GM19463 (cell line): ENCODE data around the gene SECISBP2.

Experiments used
- ATAC-seq: cut with Tn5 transposase; IDR thresholded peaks from one replicate; pipeline ENCODE4 v1.9.1; 2021; ENCODE audit warnings: mild to moderate bottlenecking, moderate library complexity; ENCODE audit not compliant: unreplicated experiment

The SECISBP2 gene

GRCh38 chr9:89346696-89347095 lies 28.4 kb downstream of the SECISBP2 start:
- no peak for ATAC-seq

- ATAC-seq: no peak
Measured at GRCh38 chr9:89347651-89348050, 29.4 kb downstream of the SECISBP2 start.

- no peak for ATAC-seq
Measured at GRCh38 chr9:89349607-89350006, 31.3 kb downstream of the SECISBP2 start.

GRCh38 chr9:89350988-89351557 lies 32.8 kb downstream of the SECISBP2 start:
- no peak for ATAC-seq

GRCh38 chr9:89351584-89352300 lies 33.4 kb downstream of the SECISBP2 start:
- ATAC-seq: no peak

- no peak for ATAC-seq
Measured at GRCh38 chr9:89352451-89352850, 34.2 kb downstream of the SECISBP2 start.

- ATAC-seq: no peak
Measured at GRCh38 chr9:89352874-89353649, 34.8 kb downstream of the SECISBP2 start.

- ATAC-seq: no peak
Measured at GRCh38 chr9:89353989-89354388, 35.7 kb downstream of the SECISBP2 start.

GRCh38 chr9:89354471-89354870 lies 36.2 kb downstream of the SECISBP2 start:
- ATAC-seq: no peak

GRCh38 chr9:89356782-89357181 lies 38.5 kb downstream of the SECISBP2 start:
- ATAC-seq: no peak

- no peak for ATAC-seq
Measured at GRCh38 chr9:89357331-89358197, 39.3 kb downstream of the SECISBP2 start.

- no peak for ATAC-seq
Measured at GRCh38 chr9:89358376-89358916, 40.1 kb downstream of the SECISBP2 start.

- no peak for ATAC-seq
Measured at GRCh38 chr9:89358985-89359384, 40.7 kb downstream of the SECISBP2 start.

GRCh38 chr9:89359751-89360261 lies 41.5 kb downstream of the SECISBP2 start:
- no peak for ATAC-seq

GRCh38 chr9:89360465-89360864 lies 42.2 kb downstream of the SECISBP2 start:
- no peak for ATAC-seq

- ATAC-seq: no peak
Measured at GRCh38 chr9:89361031-89361430, 42.7 kb downstream of the SECISBP2 start.

- ATAC-seq: no peak
Measured at GRCh38 chr9:89361816-89362646, 43.7 kb downstream of the SECISBP2 start.

- no peak for ATAC-seq
Measured at GRCh38 chr9:89362647-89363310, 44.5 kb downstream of the SECISBP2 start.

GRCh38 chr9:89363311-89363670 lies 45.0 kb downstream of the SECISBP2 start:
- ATAC-seq: no peak
